Caco-2 (cell line): ENCODE results near the gene PPM1L. TPM values are rescaled to one million over a fixed set of nuclear protein-coding genes. Genes with fewer than 3 reads are reported as not detected.

Experiments
- BruUV-seq: library from RNA; stranded (reverse); fragments of 400-500 nt; replicated peaks from 2 replicates; lab custom pipeline; 2021; lab: Mats Ljungman, UMichigan
- CTCF ChIA-PET: fragments of 300-600 bp; sonication (Branson Sonifier 250); formaldehyde crosslinking; loops from one replicate; lab custom pipeline; 2022; ENCODE audit warnings: antibody characterized with exemption; lab: Charles Lee
- POLR2A ChIA-PET: fragments of 300-600 bp; sonication (Branson Sonifier 250); formaldehyde crosslinking; loops from one replicate; lab custom pipeline; 2022; ENCODE audit warnings: antibody characterized with exemption; lab: Charles Lee
- DNase-seq, 2 experiments: peaks; one replicate each; pipeline versions ENCODE4 v3.0.0 to v3.0.0-alpha.2; 2020 to 2022
- H3K27me3 ChIP-seq: replicated peaks from 2 replicates; pipeline ENCODE4 v1.6.0; 2011; ENCODE audit warnings: low read length; ENCODE audit not compliant: control insufficient read depth, insufficient read depth
- H3K36me3 ChIP-seq: 2 replicates; pipeline ENCODE4 v1.5.1; 2011; ENCODE audit warnings: low read length; ENCODE audit not compliant: control insufficient read depth, insufficient read depth
- H3K4me1 ChIP-seq: fragments of 250-450 bp; sonication (Bioruptor Pico); 2 replicates; pipeline ENCODE4 v1.5.1; 2020; ENCODE audit warnings: mild to moderate bottlenecking
- H3K4me3 ChIP-seq: 2 replicates; pipeline ENCODE4 v1.5.1; 2011; ENCODE audit warnings: low read depth, mild to moderate bottlenecking, control low read depth, low read length
- H3K9me3 ChIP-seq: fragments of 250-450 bp; sonication (Bioruptor Pico); 2 replicates; pipeline ENCODE4 v1.5.1; 2020; ENCODE audit warnings: mild to moderate bottlenecking, moderate library complexity
- H3K27ac Mint-ChIP-seq: one replicate; pipeline ENCODE4 v1.8.0; 2022; ENCODE audit warnings: mixed read lengths; ENCODE audit not compliant: unreplicated experiment
- H3K27me3 Mint-ChIP-seq: one replicate; pipeline ENCODE4 v1.8.0; 2022; ENCODE audit warnings: mixed read lengths; ENCODE audit not compliant: insufficient read depth, unreplicated experiment
- H3K36me3 Mint-ChIP-seq: one replicate; pipeline ENCODE4 v1.8.0; 2022; ENCODE audit warnings: mild to moderate bottlenecking, mixed read lengths; ENCODE audit not compliant: insufficient read depth, unreplicated experiment
- H3K4me1 Mint-ChIP-seq: one replicate; pipeline ENCODE4 v1.8.0; 2022; ENCODE audit warnings: low read depth, mixed read lengths; ENCODE audit not compliant: unreplicated experiment
- H3K4me3 Mint-ChIP-seq: one replicate; pipeline ENCODE4 v1.8.0; 2022; ENCODE audit warnings: mild to moderate bottlenecking, moderate library complexity, mixed read lengths; ENCODE audit not compliant: unreplicated experiment
- H3K9me3 Mint-ChIP-seq: one replicate; pipeline ENCODE4 v1.8.0; 2022; ENCODE audit warnings: mixed read lengths; ENCODE audit not compliant: unreplicated experiment
- CTCF ChIP-seq, 2 experiments: fragments of 200-600 bp in 1 of 2; IDR thresholded peaks; 1 replicate in 1 of 2; 2 replicates in 1 of 2; pipeline versions ENCODE4 v1.5.1 to v1.8.0; 2011 to 2022; ENCODE audit warnings: antibody characterized with exemption in 1 of 2, control low read depth in 1 of 2, inconsistent platforms in 1 of 2, low read depth in 1 of 2, low read length in 1 of 2, mild to moderate bottlenecking in 1 of 2, moderate library complexity in 1 of 2; ENCODE audit not compliant: insufficient read depth in 1 of 2, severe bottlenecking in 1 of 2, unreplicated experiment in 1 of 2
- intact Hi-C: fragments of 100-400 bp; cut with micrococcal nuclease; formaldehyde crosslinking; loops from one replicate; pipeline ENCODE4 v1.10.0; 2022; ENCODE audit not compliant: unreplicated experiment
- total RNA-seq: library from RNA; stranded (reverse); gene quantifications from 2 replicates; pipeline ENCODE4 v1.2.3, GENCODE V29; 2022

The PPM1L gene
- total RNA-seq, 1 experiment from 2014 or later: 2.0 TPM

GRCh38 chr3:160992712-160993111, 236.7 kb downstream of the PPM1L start:
- DNase-seq: no peak
- no peaks in the 10 kb centered on the region for H3K36me3 ChIP-seq
- no peaks in the 10 kb centered on the region for H3K4me1 ChIP-seq
- H3K27me3 Mint-ChIP-seq: no peaks in the 10 kb centered on the region
- H3K27ac Mint-ChIP-seq: no peak overlapping the region
- intact Hi-C loops: no loop called here
- CTCF ChIA-PET: no interaction called here
- no TSS peak for BruUV-seq
- H3K4me3 Mint-ChIP-seq: no peak overlapping the region
- H3K4me1 Mint-ChIP-seq: no peaks in the 10 kb centered on the region
- H3K27me3 ChIP-seq: no peaks in the 10 kb centered on the region
- peaks cover 4% of the 10 kb centered on the region for H3K36me3 Mint-ChIP-seq
- peaks cover 9% of the 10 kb centered on the region for H3K9me3 Mint-ChIP-seq
- TF ChIP-seq CTCF (IDR thresholded peaks at IDR 0.05; ENCODE audit: insufficient read depth in 1 of 2, low read depth in 1 of 2, low read length in 1 of 2, severe bottlenecking in 1 of 2, unreplicated experiment in 1 of 2): no peak
- H3K4me3 ChIP-seq: no peak overlapping the region
- no peaks in the 10 kb centered on the region for H3K9me3 ChIP-seq
- POLR2A ChIA-PET: no interaction called here

GRCh38 chr3:160996811-160997210, 240.8 kb downstream of the PPM1L start:
- no TSS peak for BruUV-seq
- POLR2A ChIA-PET: no interaction called here
- H3K4me1 ChIP-seq: no peaks in the 10 kb centered on the region
- TF ChIP-seq CTCF (IDR thresholded peaks at IDR 0.05; ENCODE audit: insufficient read depth in 1 of 2, low read depth in 1 of 2, low read length in 1 of 2, severe bottlenecking in 1 of 2, unreplicated experiment in 1 of 2): no peak
- Mint-ChIP-seq H3K9me3 (peaks cover 9% of the 10 kb centered on the region), H3K36me3 (peaks cover 4% of the 10 kb centered on the region), H3K4me3 (no peak overlapping the region), H3K27me3 (no peaks in the 10 kb centered on the region), H3K4me1 (no peaks in the 10 kb centered on the region), H3K27ac (no peak overlapping the region)
- intact Hi-C loops: no loop called here
- H3K9me3 ChIP-seq: no peaks in the 10 kb centered on the region
- DNase-seq: no peak
- no peaks in the 10 kb centered on the region for H3K36me3 ChIP-seq
- no peak overlapping the region for H3K4me3 ChIP-seq
- CTCF ChIA-PET: no interaction called here
- H3K27me3 ChIP-seq: no peaks in the 10 kb centered on the region

GRCh38 chr3:160998581-160998980, 242.6 kb downstream of the PPM1L start:
- H3K4me1 Mint-ChIP-seq: no peaks in the 10 kb centered on the region
- CTCF ChIA-PET: no interaction called here
- Histone ChIP-seq H3K27me3 (no peaks in the 10 kb centered on the region), H3K4me3 (no peak overlapping the region), H3K9me3 (no peaks in the 10 kb centered on the region), H3K36me3 (no peaks in the 10 kb centered on the region), H3K4me1 (no peaks in the 10 kb centered on the region)
- H3K27ac Mint-ChIP-seq: no peak overlapping the region
- peaks cover 4% of the 10 kb centered on the region for H3K36me3 Mint-ChIP-seq
- peaks cover 9% of the 10 kb centered on the region for H3K9me3 Mint-ChIP-seq
- BruUV-seq: no TSS peak
- intact Hi-C loops: no loop called here
- no peaks in the 10 kb centered on the region for H3K27me3 Mint-ChIP-seq
- POLR2A ChIA-PET: no interaction called here
- DNase-seq: no peak
- no peak for TF ChIP-seq CTCF (IDR thresholded peaks at IDR 0.05; ENCODE audit: insufficient read depth in 1 of 2, low read depth in 1 of 2, low read length in 1 of 2, severe bottlenecking in 1 of 2, unreplicated experiment in 1 of 2)
- no peak overlapping the region for H3K4me3 Mint-ChIP-seq
